ENCODE results near the gene PXN. TPM values are rescaled to one million over a fixed set of nuclear protein-coding genes. Genes with fewer than 3 reads are reported as not detected.

PXN gene
- total and polyA plus RNA-seq, 2 experiments from 2014 or later: 38.4 to 76.0 TPM

GRCh38 chr12:120220838-120221575, 44.5 kb downstream of the PXN start:
- Histone ChIP-seq H3F3A (replicated peaks; ENCODE audit: low read depth) (0 out of 2 replicates have a peak, but pooled peaks cover 3% of the 10 kb centered on the region), H3K4me2 (no peak overlapping the region), H3K9me2 (ENCODE audit: insufficient read depth) (no peaks in the 10 kb centered on the region), H4K20me1 (replicated peaks; ENCODE audit: insufficient read depth) (peaks cover 2% of the 10 kb centered on the region; the same call in 1 of the 2 replicates), H3K27me3 (ENCODE audit: insufficient read depth) (no peaks in the 10 kb centered on the region), H3K36me3 (ENCODE audit: insufficient read depth) (peaks cover 8% of the 10 kb centered on the region; the same call in 1 of the 2 replicates), H3K79me2 (replicated peaks; ENCODE audit: insufficient read depth) (peaks cover 3% of the 10 kb centered on the region), H3K4me1 (ENCODE audit: insufficient read depth) (no peaks in the 10 kb centered on the region), H2AFZ (no peak overlapping the region), H3K27ac (ENCODE audit: low read depth) (no peak overlapping the region), H3K4me3 (no peak overlapping the region)
- TF ChIP-seq REST (IDR thresholded peaks at IDR 0.05; ENCODE audit: unreplicated experiment): no peak
- no peak for TF ChIP-seq JUNB (IDR thresholded peaks at IDR 0.05; ENCODE audit: unreplicated experiment)
- TF ChIP-seq ZNF331 (CRISPR knock-in tag; IDR thresholded peaks at IDR 0.05; ENCODE audit: low read depth): no peak
- H3K27me3 Mint-ChIP-seq (ENCODE audit: insufficient read depth, low read depth, poor library complexity): peaks cover 16% of the 10 kb centered on the region
- no peak overlapping the region for H3K27ac Mint-ChIP-seq
- ATAC-seq (no peak), DNase-seq (ENCODE audit: low spot score) (no peak)
- H3K36me3 Mint-ChIP-seq (ENCODE audit: low read depth): peaks cover 48% of the 10 kb centered on the region
- no peak overlapping the region for H3K4me3 Mint-ChIP-seq
- peaks cover 14% of the 10 kb centered on the region for H3K4me1 Mint-ChIP-seq
- H3K9me3 Mint-ChIP-seq: no peaks in the 10 kb centered on the region

DNA sequence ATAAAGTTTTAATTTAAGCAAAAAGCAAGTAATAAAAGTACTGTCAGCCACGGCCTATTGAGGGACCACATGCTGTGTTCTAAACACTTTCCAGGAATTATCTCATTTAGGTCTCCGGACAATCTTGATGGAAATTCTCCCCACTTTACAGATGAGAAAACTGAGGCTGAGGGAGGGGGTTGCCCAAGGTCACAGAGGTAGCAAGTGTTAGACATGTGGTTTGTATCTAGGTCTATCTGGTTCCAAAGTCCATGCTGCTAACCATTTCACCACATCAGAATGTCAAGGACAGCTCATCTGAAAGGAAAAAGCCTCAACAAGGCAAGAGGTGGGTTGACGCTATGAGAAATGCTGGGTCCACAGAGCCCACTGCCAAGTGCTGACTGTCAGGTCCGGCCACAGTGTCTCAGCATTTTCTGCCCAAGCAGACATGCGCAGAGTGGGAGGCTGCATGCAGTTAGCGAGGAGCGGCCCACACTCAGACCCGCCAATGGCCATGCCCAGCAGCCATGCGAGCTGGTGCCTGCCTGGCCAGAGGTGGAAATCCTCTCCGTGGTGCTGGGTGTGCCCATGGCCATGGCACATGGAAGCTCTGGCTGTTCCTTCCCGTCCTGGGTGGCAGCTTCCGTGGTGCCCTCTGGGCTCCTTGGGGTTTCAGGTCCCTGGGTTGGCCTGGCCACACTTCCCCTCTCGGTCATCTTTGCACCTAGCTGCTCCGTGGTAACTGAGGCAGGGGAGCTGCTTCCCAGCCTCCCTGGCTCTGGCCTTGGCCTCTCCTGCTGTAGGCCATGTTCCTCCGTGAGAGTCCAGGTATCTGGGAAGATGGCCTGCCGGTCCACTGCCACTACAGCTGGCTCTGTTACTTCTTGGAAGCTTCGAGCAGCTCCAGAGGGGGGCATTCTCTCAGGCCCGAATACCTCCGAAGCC, 46.6 kb downstream of the PXN start:
- Mint-ChIP-seq H3K9me3 (no peaks in the 10 kb centered on the region), H3K36me3 (ENCODE audit: low read depth) (peaks cover 51% of the 10 kb centered on the region), H3K4me1 (peaks cover 6% of the 10 kb centered on the region), H3K27ac (no peak overlapping the region), H3K27me3 (ENCODE audit: insufficient read depth, low read depth, poor library complexity) (peaks cover 21% of the 10 kb centered on the region), H3K4me3 (no peak overlapping the region)
- H3K27ac ChIP-seq (ENCODE audit: low read depth): no peak overlapping the region
- no peak overlapping the region for H3K4me3 ChIP-seq
- no peak overlapping the region for H2AFZ ChIP-seq
- DNase-seq (ENCODE audit: low spot score) (no peak), ATAC-seq (no peak)
- H3F3A ChIP-seq (replicated peaks; ENCODE audit: low read depth): peaks cover 9% of the 10 kb centered on the region; the same call in 1 of the 2 replicates
- H3K9me2 ChIP-seq (ENCODE audit: insufficient read depth): no peaks in the 10 kb centered on the region
- no peak overlapping the region for H3K4me2 ChIP-seq
- TF ChIP-seq, protein P1, sequence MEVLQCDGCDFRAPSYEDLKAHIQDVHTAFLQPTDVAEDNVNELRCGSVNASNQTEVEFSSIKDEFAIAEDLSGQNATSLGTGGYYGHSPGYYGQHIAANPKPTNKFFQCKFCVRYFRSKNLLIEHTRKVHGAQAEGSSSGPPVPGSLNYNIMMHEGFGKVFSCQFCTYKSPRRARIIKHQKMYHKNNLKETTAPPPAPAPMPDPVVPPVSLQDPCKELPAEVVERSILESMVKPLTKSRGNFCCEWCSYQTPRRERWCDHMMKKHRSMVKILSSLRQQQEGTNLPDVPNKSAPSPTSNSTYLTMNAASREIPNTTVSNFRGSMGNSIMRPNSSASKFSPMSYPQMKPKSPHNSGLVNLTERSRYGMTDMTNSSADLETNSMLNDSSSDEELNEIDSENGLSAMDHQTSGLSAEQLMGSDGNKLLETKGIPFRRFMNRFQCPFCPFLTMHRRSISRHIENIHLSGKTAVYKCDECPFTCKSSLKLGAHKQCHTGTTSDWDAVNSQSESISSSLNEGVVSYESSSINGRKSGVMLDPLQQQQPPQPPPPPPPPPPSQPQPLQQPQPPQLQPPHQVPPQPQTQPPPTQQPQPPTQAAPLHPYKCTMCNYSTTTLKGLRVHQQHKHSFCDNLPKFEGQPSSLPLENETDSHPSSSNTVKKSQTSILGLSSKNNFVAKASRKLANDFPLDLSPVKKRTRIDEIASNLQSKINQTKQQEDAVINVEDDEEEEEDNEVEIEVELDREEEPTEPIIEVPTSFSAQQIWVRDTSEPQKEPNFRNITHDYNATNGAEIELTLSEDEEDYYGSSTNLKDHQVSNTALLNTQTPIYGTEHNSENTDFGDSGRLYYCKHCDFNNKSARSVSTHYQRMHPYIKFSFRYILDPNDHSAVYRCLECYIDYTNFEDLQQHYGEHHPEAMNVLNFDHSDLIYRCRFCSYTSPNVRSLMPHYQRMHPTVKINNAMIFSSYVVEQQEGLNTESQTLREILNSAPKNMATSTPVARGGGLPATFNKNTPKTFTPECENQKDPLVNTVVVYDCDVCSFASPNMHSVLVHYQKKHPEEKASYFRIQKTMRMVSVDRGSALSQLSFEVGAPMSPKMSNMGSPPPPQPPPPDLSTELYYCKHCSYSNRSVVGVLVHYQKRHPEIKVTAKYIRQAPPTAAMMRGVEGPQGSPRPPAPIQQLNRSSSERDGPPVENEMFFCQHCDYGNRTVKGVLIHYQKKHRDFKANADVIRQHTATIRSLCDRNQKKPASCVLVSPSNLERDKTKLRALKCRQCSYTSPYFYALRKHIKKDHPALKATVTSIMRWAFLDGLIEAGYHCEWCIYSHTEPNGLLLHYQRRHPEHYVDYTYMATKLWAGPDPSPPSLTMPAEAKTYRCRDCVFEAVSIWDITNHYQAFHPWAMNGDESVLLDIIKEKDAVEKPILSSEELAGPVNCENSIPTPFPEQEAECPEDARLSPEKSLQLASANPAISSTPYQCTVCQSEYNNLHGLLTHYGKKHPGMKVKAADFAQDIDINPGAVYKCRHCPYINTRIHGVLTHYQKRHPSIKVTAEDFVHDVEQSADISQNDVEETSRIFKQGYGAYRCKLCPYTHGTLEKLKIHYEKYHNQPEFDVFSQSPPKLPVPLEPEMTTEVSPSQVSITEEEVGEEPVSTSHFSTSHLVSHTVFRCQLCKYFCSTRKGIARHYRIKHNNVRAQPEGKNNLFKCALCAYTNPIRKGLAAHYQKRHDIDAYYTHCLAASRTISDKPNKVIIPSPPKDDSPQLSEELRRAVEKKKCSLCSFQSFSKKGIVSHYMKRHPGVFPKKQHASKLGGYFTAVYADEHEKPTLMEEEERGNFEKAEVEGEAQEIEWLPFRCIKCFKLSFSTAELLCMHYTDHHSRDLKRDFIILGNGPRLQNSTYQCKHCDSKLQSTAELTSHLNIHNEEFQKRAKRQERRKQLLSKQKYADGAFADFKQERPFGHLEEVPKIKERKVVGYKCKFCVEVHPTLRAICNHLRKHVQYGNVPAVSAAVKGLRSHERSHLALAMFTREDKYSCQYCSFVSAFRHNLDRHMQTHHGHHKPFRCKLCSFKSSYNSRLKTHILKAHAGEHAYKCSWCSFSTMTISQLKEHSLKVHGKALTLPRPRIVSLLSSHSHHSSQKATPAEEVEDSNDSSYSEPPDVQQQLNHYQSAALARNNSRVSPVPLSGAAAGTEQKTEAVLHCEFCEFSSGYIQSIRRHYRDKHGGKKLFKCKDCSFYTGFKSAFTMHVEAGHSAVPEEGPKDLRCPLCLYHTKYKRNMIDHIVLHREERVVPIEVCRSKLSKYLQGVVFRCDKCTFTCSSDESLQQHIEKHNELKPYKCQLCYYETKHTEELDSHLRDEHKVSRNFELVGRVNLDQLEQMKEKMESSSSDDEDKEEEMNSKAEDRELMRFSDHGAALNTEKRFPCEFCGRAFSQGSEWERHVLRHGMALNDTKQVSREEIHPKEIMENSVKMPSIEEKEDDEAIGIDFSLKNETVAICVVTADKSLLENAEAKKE (CRISPR knock-in tag; IDR thresholded peaks at IDR 0.05): no peak
- H4K20me1 ChIP-seq (replicated peaks; ENCODE audit: insufficient read depth): 0 out of 2 replicates have a peak, but pooled peaks cover 2% of the 10 kb centered on the region
- H3K27me3 ChIP-seq (ENCODE audit: insufficient read depth): no peaks in the 10 kb centered on the region
- H3K79me2 ChIP-seq (replicated peaks; ENCODE audit: insufficient read depth): no peaks in the 10 kb centered on the region
- peaks cover 8% of the 10 kb centered on the region; the same call in 1 of the 2 replicates for H3K36me3 ChIP-seq (ENCODE audit: insufficient read depth)
- no peaks in the 10 kb centered on the region for H3K4me1 ChIP-seq (ENCODE audit: insufficient read depth)

All from GM23338 (cell line).